NT2/D1 (cell line): ENCODE measurements around the gene RAP2A.

Experiments used
- DNase-seq: peaks from one replicate; pipeline ENCODE4 v3.0.0-alpha.2; 2011; ENCODE audit warnings: low read depth, low spot score
- H3K27me3 ChIP-seq: 2 replicates; pipeline ENCODE4 v1.6.0; 2011; ENCODE audit warnings: mild to moderate bottlenecking; ENCODE audit not compliant: insufficient read length, insufficient read depth
- H3K36me3 ChIP-seq: 2 replicates; pipeline ENCODE4 v1.6.1; 2011; ENCODE audit warnings: mild to moderate bottlenecking, low read length, mixed read lengths; ENCODE audit not compliant: insufficient read depth, insufficient read length
- H3K4me1 ChIP-seq: 2 replicates; pipeline ENCODE4 v1.5.1; 2011; ENCODE audit not compliant: insufficient read depth, insufficient read length
- H3K4me3 ChIP-seq: 2 replicates; pipeline ENCODE4 v1.5.1; 2011; ENCODE audit warnings: low read depth; ENCODE audit not compliant: insufficient read length
- H3K9ac ChIP-seq: 2 replicates; pipeline ENCODE4 v1.6.0; 2011; ENCODE audit warnings: low read depth; ENCODE audit not compliant: insufficient read length
- H3K9me3 ChIP-seq: 2 replicates; pipeline ENCODE4 v1.5.1; 2011; ENCODE audit warnings: mild to moderate bottlenecking, low read length; ENCODE audit not compliant: insufficient read depth
- SUZ12 ChIP-seq: IDR thresholded peaks from 2 replicates; pipeline ENCODE4 v1.6.1; 2011; ENCODE audit not compliant: insufficient read length, insufficient read depth; ENCODE audit errors: extremely low read depth
- YY1 ChIP-seq: IDR thresholded peaks from 2 replicates; pipeline ENCODE4 v1.6.1; 2011; ENCODE audit not compliant: insufficient read length, insufficient read depth
- ZNF274 ChIP-seq: IDR thresholded peaks from 2 replicates; pipeline ENCODE4 v1.6.1; 2011; ENCODE audit warnings: mild to moderate bottlenecking, low read depth, low read length

Gene RAP2A

GRCh38 chr13:97403893-97404750 lies 29.8 kb upstream of the RAP2A start:
- no peak for DNase-seq
- Histone ChIP-seq H3K36me3 (no peaks in the 10 kb centered on the region), H3K27me3 (no peaks in the 10 kb centered on the region), H3K4me3 (no peak overlapping the region), H3K4me1 (no peaks in the 10 kb centered on the region), H3K9me3 (no peaks in the 10 kb centered on the region), H3K9ac (no peak overlapping the region)
- TF ChIP-seq SUZ12: no peak
- TF ChIP-seq ZNF274: no peak
- TF ChIP-seq YY1: no peak

- H3K27me3 ChIP-seq: no peaks in the 10 kb centered on the region
- no peaks in the 10 kb centered on the region for H3K36me3 ChIP-seq
- H3K9ac ChIP-seq: no peak overlapping the region
- no peak for DNase-seq
- no peak for TF ChIP-seq ZNF274
- no peak for TF ChIP-seq YY1
- no peak for TF ChIP-seq SUZ12
- no peaks in the 10 kb centered on the region for H3K4me1 ChIP-seq
- no peaks in the 10 kb centered on the region for H3K9me3 ChIP-seq
- H3K4me3 ChIP-seq: no peak overlapping the region
Observed at GRCh38 chr13:97407540-97407939, 26.4 kb upstream of the RAP2A start.

- Histone ChIP-seq H3K36me3 (no peaks in the 10 kb centered on the region), H3K4me3 (no peak overlapping the region), H3K4me1 (no peaks in the 10 kb centered on the region), H3K9me3 (no peaks in the 10 kb centered on the region), H3K9ac (no peak overlapping the region), H3K27me3 (no peaks in the 10 kb centered on the region)
- TF ChIP-seq YY1: no peak
- TF ChIP-seq ZNF274: no peak
- TF ChIP-seq SUZ12: no peak
- no peak for DNase-seq
Observed at GRCh38 chr13:97408938-97409337, 25.0 kb upstream of the RAP2A start.

- Histone ChIP-seq H3K36me3 (no peaks in the 10 kb centered on the region), H3K4me3 (no peak overlapping the region), H3K9me3 (no peaks in the 10 kb centered on the region), H3K4me1 (no peaks in the 10 kb centered on the region), H3K27me3 (no peaks in the 10 kb centered on the region), H3K9ac (no peak overlapping the region)
- TF ChIP-seq YY1 (no peak), ZNF274 (no peak), SUZ12 (no peak)
- DNase-seq: no peak
Observed at GRCh38 chr13:97411984-97412383, 22.0 kb upstream of the RAP2A start.

GRCh38 chr13:97413694-97414093 lies 20.3 kb upstream of the RAP2A start:
- Histone ChIP-seq H3K9me3 (no peaks in the 10 kb centered on the region), H3K27me3 (no peaks in the 10 kb centered on the region), H3K4me3 (no peak overlapping the region), H3K4me1 (no peaks in the 10 kb centered on the region), H3K36me3 (no peaks in the 10 kb centered on the region), H3K9ac (no peak overlapping the region)
- DNase-seq: no peak
- TF ChIP-seq ZNF274: no peak
- TF ChIP-seq YY1: no peak

GRCh38 chr13:97414392-97414791 lies 19.6 kb upstream of the RAP2A start:
- Histone ChIP-seq H3K4me3 (no peak overlapping the region), H3K9ac (no peak overlapping the region), H3K36me3 (no peaks in the 10 kb centered on the region), H3K4me1 (no peaks in the 10 kb centered on the region), H3K27me3 (no peaks in the 10 kb centered on the region), H3K9me3 (no peaks in the 10 kb centered on the region)
- TF ChIP-seq SUZ12: no peak
- no peak for TF ChIP-seq YY1
- no peak for TF ChIP-seq ZNF274
- no peak for DNase-seq

- Histone ChIP-seq H3K4me3 (no peak overlapping the region), H3K9me3 (no peaks in the 10 kb centered on the region), H3K36me3 (no peaks in the 10 kb centered on the region), H3K9ac (no peak overlapping the region), H3K27me3 (no peaks in the 10 kb centered on the region), H3K4me1 (no peaks in the 10 kb centered on the region)
- no peak for DNase-seq
- TF ChIP-seq SUZ12: no peak
Observed at GRCh38 chr13:97417698-97418097, 16.3 kb upstream of the RAP2A start.
